HCT116 (cell line): ENCODE data around the gene GGCT. TPM values are rescaled to one million over a fixed set of nuclear protein-coding genes. Genes with fewer than 3 reads are reported as not detected.

Source experiments
- ATAC-seq: fragments of 200-7000 bp; cut with Tn5 transposase; 2 replicates; pipeline ENCODE4 v1.9.1; 2020; ENCODE audit warnings: mild to moderate bottlenecking, moderate library complexity
- BruUV-seq: library from RNA; stranded (reverse); fragments of 400-500 nt; replicated peaks from 2 replicates; lab custom pipeline; 2021; lab: Mats Ljungman, UMichigan
- CTCF ChIA-PET: fragments of 300-600 bp; sonication (Branson Sonifier 250); formaldehyde crosslinking; loops from one replicate; lab custom pipeline; 2021; ENCODE audit warnings: antibody characterized with exemption; lab: Charles Lee
- POLR2A ChIA-PET: fragments of 300-600, 350-600 bp; sonication (Branson Sonifier 250); formaldehyde crosslinking; loops from one replicate; lab custom pipeline; 2021; ENCODE audit warnings: antibody characterized with exemption; lab: Charles Lee
- RAD21 ChIA-PET, 2 experiments: fragments of 300-600 bp; sonication (Branson Sonifier 250); formaldehyde crosslinking; loops; one replicate each; lab custom pipeline; 2023; ENCODE audit warnings: low total read pairs in 2 of 2; ENCODE audit not compliant: uncharacterized antibody in 2 of 2, unreplicated experiment in 2 of 2, low non-redundant PET in 1 of 2; lab: Charles Lee
- DNase-seq: peaks from one replicate; pipeline ENCODE4 v3.0.0-alpha.2; 2010; ENCODE audit warnings: low read depth, low spot score
- H2AFZ ChIP-seq: fragments of 200-600 bp; shearing (Covaris generic), sonication (generic); 2 replicates; pipeline ENCODE4 v1.6.1; 2017; ENCODE audit warnings: low read depth, mixed run types, mixed read lengths, antibody characterized with exemption, low read length; ENCODE audit not compliant: poor library complexity, severe bottlenecking
- H3K27ac ChIP-seq: 2 replicates; pipeline ENCODE4 v1.5.1; 2012; ENCODE audit warnings: low read depth, low read length
- H3K27me3 ChIP-seq: fragments of 200-600 bp; sonication (generic); 2 replicates; pipeline ENCODE4 v1.6.1; 2016; ENCODE audit warnings: mixed run types, low read length, mixed read lengths; ENCODE audit not compliant: insufficient read depth
- H3K36me3 ChIP-seq, 2 experiments: fragments of 200-500 bp in 1 of 2; fragments of 200-600 bp in 1 of 2; sonication (Bioruptor generic) in 1 of 2; sonication (generic) in 1 of 2; 2 replicates each; pipeline versions ENCODE4 v1.5.1 to v1.6.1; 2014 to 2016; ENCODE audit warnings: low read length in 2 of 2, inconsistent platforms in 1 of 2, mixed read lengths in 1 of 2, mixed run types in 1 of 2; ENCODE audit not compliant: insufficient read depth in 2 of 2, control insufficient read depth in 1 of 2
- H3K4me1 ChIP-seq, 2 experiments: fragments of 200-600 bp in 1 of 2; sonication (generic) in 1 of 2; 2 replicates each; pipeline versions ENCODE4 v1.5.1 to v1.6.1; 2012 to 2017; ENCODE audit warnings: low read length in 2 of 2, inconsistent platforms in 1 of 2, mild to moderate bottlenecking in 1 of 2, mixed read lengths in 1 of 2, mixed run types in 1 of 2, moderate library complexity in 1 of 2; ENCODE audit not compliant: insufficient read depth in 2 of 2, control insufficient read depth in 1 of 2
- H3K4me2 ChIP-seq: fragments of 200-600 bp; sonication (generic); 2 replicates; pipeline ENCODE4 v1.6.1; 2017; ENCODE audit warnings: mixed run types, low read length, mixed read lengths
- H3K4me3 ChIP-seq, 2 experiments: fragments of 200-600 bp in 1 of 2; sonication (generic) in 1 of 2; replicated peaks in 1 of 2; 2 replicates each; pipeline ENCODE4 v1.5.1; 2011 to 2016; ENCODE audit warnings: low read length in 2 of 2, control low read depth in 1 of 2, low read depth in 1 of 2, mild to moderate bottlenecking in 1 of 2, mixed read lengths in 1 of 2, mixed run types in 1 of 2
- H3K79me2 ChIP-seq: fragments of 200-600 bp; sonication (generic); 2 replicates; pipeline ENCODE4 v1.6.1; 2017; ENCODE audit warnings: mild to moderate bottlenecking, mixed run types, low read length, moderate library complexity, mixed read lengths; ENCODE audit not compliant: insufficient read depth
- H3K9ac ChIP-seq: fragments of 200-600 bp; sonication (generic); 2 replicates; pipeline ENCODE4 v1.6.1; 2016; ENCODE audit warnings: low read length, mixed read lengths
- H3K9me2 ChIP-seq: fragments of 200-600 bp; sonication (generic), shearing (Covaris generic); 2 replicates; pipeline ENCODE4 v1.6.1; 2017; ENCODE audit warnings: mixed run types, mild to moderate bottlenecking, moderate library complexity; ENCODE audit not compliant: insufficient read depth
- H3K9me3 ChIP-seq, 2 experiments: fragments of 200-500 bp in 1 of 2; fragments of 200-600 bp in 1 of 2; sonication (Bioruptor generic) in 1 of 2; sonication (generic) in 1 of 2; 2 replicates each; pipeline ENCODE4 v1.6.1; 2014 to 2017; ENCODE audit warnings: low read length in 2 of 2, mixed read lengths in 2 of 2, inconsistent platforms in 1 of 2, low read depth in 1 of 2, mild to moderate bottlenecking in 1 of 2, mixed run types in 1 of 2, moderate library complexity in 1 of 2; ENCODE audit not compliant: control insufficient read depth in 1 of 2, insufficient read depth in 1 of 2
- H4K20me1 ChIP-seq: fragments of 200-600 bp; sonication (generic), shearing (Covaris generic); 2 replicates; pipeline ENCODE4 v1.6.1; 2017; ENCODE audit warnings: mixed run types, mild to moderate bottlenecking, moderate library complexity; ENCODE audit not compliant: insufficient read depth
- CEBPB ChIP-seq: IDR thresholded peaks from 2 replicates; pipeline ENCODE4 v1.6.1; 2012; ENCODE audit warnings: low read depth
- ELF1 ChIP-seq: IDR thresholded peaks from 2 replicates; pipeline ENCODE4 v1.6.1; 2012; ENCODE audit warnings: low read depth, borderline replicate concordance
- EZH2 ChIP-seq: fragments of 200-600 bp; sonication (generic); IDR thresholded peaks from 2 replicates; pipeline ENCODE4 v1.6.1; 2017; ENCODE audit warnings: antibody characterized with exemption, mixed run types
- EZH2phosphoT487 ChIP-seq: fragments of 200-600 bp; IDR thresholded peaks from 2 replicates; pipeline ENCODE4 v1.6.1; 2018; ENCODE audit warnings: antibody characterized with exemption, borderline replicate concordance
- FOSL1 ChIP-seq: IDR thresholded peaks from 2 replicates; pipeline ENCODE4 v1.6.1; 2012; ENCODE audit warnings: low read depth
- SP1 ChIP-seq: IDR thresholded peaks from 2 replicates; pipeline ENCODE4 v1.6.1; 2012; ENCODE audit warnings: low read depth
- SRF ChIP-seq: IDR thresholded peaks from 2 replicates; pipeline ENCODE4 v1.6.1; 2012; ENCODE audit warnings: low read depth
- TCF7L2 ChIP-seq: IDR thresholded peaks from 2 replicates; pipeline ENCODE4 v1.7.0; 2011; ENCODE audit warnings: borderline replicate concordance, inconsistent platforms; ENCODE audit not compliant: insufficient read depth, insufficient read length; ENCODE audit errors: extremely low read depth
- YY1 ChIP-seq: IDR thresholded peaks from 2 replicates; pipeline ENCODE4 v1.6.1; 2011; ENCODE audit warnings: low read length, low read depth, moderate library complexity, mild to moderate bottlenecking; ENCODE audit not compliant: insufficient replicate concordance; ENCODE audit errors: extremely low read depth
- ZBTB33 ChIP-seq: IDR thresholded peaks from 2 replicates; pipeline ENCODE4 v1.6.1; 2011; ENCODE audit warnings: mild to moderate bottlenecking, low read length, moderate library complexity; ENCODE audit not compliant: insufficient replicate concordance; ENCODE audit errors: extremely low read depth
- ZFX ChIP-seq: fragments of 450-650 bp; IDR thresholded peaks from 2 replicates; pipeline ENCODE4 v1.6.1; 2017
- intact Hi-C: fragments of 100-400 bp; cut with micrococcal nuclease; formaldehyde crosslinking; loops from 2 replicates; pipeline ENCODE4 v1.10.0; 2022
- total RNA-seq: library from RNA; stranded (reverse); gene quantifications from one replicate; pipeline ENCODE4 v1.2.1, GENCODE V29; 2021; ENCODE audit not compliant: unreplicated experiment
- TF ChIP-seq, protein P1 (sequence below): IDR thresholded peaks from 2 replicates; pipeline ENCODE4 v1.6.1; 2012
- TF ChIP-seq, protein P2 (sequence below): IDR thresholded peaks from 2 replicates; pipeline ENCODE4 v1.6.1; 2012; ENCODE audit warnings: low read depth
- TF ChIP-seq, protein P3 (sequence below), 3 experiments: fragments of 200-600 bp in 1 of 3; sonication (generic) in 1 of 3; IDR thresholded peaks in 2 of 3; conservative IDR thresholded peaks in 1 of 3; 2 replicates each; pipeline ENCODE4 v1.5.1; 2012 to 2017; ENCODE audit warnings: low read depth in 2 of 3, low read length in 2 of 3, antibody characterized with exemption in 1 of 3, borderline replicate concordance in 1 of 3, control low read depth in 1 of 3, mild to moderate bottlenecking in 1 of 3, mixed read lengths in 1 of 3, mixed run types in 1 of 3, moderate library complexity in 1 of 3; ENCODE audit not compliant: insufficient read depth in 1 of 3
- TF ChIP-seq, protein P4 (sequence below): IDR thresholded peaks from 2 replicates; pipeline ENCODE4 v1.6.1; 2012

The GGCT gene
- total RNA-seq, 1 experiment from 2014 or later = 60.6 TPM

DNA sequence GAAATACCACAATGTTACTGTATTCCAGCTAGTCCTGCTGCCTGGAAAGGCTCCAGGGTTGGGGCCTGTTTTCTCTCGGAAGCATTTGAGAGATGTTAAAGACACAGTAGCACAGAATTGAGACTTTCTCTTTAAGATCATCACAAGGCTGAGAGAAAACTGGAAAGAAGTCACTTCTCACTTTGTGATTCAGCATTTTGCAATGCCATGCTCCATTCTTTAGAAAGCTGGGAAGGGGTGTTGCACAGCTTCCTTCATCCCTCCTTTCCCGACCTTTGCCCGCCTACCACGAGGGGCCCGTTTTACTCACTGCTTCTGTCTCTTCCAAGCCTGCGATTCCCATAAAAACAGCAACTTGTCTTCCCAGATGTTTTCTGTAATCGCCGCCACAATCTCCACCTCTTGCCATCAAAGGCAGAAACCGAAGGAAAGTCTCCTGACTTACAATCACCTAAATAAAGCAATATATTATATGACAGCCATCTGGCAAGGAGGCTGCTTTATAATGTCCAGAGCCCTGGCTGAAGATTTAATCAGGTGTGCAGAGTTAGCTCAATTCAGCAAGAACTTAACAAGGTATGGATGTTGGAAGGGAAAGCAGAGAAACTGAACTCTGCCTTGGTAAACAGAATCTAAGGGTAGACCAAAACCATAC, 44.9 kb downstream of the GGCT start:
- intact Hi-C loops = no loop called here
- Histone ChIP-seq H3K4me1 (no peaks in the 10 kb centered on the region), H3K27me3 (no peaks in the 10 kb centered on the region), H3K79me2 (no peaks in the 10 kb centered on the region; the same call in 1 of the 2 replicates), H3K9me3 (no peaks in the 10 kb centered on the region), H2AFZ (no peak overlapping the region), H3K4me2 (no peak overlapping the region), H4K20me1 (no peaks in the 10 kb centered on the region), H3K9me2 (no peaks in the 10 kb centered on the region), H3K4me3 (no peak overlapping the region), H3K9ac (no peak overlapping the region), H3K27ac (no peak overlapping the region), H3K36me3 (0 out of 4 replicates have a peak, but pooled peaks cover 0 to 5% of the 10 kb centered on the region in 2 experiments)
- BruUV-seq = no TSS peak
- ChIA-PET RAD21 (no interaction called here), POLR2A (no interaction called here), CTCF (no interaction called here)
- no peak for DNase-seq
- TF ChIP-seq ZBTB33 (no peak), ELF1 (no peak), EZH2 (no peak), SRF (no peak), YY1 (no peak), CEBPB (no peak), EZH2phosphoT487 (no peak), FOSL1 (no peak), SP1 (no peak), ZFX (no peak), TCF7L2 (no peak)
- TF ChIP-seq, protein P1, sequence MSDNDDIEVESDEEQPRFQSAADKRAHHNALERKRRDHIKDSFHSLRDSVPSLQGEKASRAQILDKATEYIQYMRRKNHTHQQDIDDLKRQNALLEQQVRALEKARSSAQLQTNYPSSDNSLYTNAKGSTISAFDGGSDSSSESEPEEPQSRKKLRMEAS = no peak
- TF ChIP-seq, protein P2, sequence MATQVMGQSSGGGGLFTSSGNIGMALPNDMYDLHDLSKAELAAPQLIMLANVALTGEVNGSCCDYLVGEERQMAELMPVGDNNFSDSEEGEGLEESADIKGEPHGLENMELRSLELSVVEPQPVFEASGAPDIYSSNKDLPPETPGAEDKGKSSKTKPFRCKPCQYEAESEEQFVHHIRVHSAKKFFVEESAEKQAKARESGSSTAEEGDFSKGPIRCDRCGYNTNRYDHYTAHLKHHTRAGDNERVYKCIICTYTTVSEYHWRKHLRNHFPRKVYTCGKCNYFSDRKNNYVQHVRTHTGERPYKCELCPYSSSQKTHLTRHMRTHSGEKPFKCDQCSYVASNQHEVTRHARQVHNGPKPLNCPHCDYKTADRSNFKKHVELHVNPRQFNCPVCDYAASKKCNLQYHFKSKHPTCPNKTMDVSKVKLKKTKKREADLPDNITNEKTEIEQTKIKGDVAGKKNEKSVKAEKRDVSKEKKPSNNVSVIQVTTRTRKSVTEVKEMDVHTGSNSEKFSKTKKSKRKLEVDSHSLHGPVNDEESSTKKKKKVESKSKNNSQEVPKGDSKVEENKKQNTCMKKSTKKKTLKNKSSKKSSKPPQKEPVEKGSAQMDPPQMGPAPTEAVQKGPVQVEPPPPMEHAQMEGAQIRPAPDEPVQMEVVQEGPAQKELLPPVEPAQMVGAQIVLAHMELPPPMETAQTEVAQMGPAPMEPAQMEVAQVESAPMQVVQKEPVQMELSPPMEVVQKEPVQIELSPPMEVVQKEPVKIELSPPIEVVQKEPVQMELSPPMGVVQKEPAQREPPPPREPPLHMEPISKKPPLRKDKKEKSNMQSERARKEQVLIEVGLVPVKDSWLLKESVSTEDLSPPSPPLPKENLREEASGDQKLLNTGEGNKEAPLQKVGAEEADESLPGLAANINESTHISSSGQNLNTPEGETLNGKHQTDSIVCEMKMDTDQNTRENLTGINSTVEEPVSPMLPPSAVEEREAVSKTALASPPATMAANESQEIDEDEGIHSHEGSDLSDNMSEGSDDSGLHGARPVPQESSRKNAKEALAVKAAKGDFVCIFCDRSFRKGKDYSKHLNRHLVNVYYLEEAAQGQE = no peak
- TF ChIP-seq, protein P3, sequence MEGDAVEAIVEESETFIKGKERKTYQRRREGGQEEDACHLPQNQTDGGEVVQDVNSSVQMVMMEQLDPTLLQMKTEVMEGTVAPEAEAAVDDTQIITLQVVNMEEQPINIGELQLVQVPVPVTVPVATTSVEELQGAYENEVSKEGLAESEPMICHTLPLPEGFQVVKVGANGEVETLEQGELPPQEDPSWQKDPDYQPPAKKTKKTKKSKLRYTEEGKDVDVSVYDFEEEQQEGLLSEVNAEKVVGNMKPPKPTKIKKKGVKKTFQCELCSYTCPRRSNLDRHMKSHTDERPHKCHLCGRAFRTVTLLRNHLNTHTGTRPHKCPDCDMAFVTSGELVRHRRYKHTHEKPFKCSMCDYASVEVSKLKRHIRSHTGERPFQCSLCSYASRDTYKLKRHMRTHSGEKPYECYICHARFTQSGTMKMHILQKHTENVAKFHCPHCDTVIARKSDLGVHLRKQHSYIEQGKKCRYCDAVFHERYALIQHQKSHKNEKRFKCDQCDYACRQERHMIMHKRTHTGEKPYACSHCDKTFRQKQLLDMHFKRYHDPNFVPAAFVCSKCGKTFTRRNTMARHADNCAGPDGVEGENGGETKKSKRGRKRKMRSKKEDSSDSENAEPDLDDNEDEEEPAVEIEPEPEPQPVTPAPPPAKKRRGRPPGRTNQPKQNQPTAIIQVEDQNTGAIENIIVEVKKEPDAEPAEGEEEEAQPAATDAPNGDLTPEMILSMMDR (IDR thresholded peaks at IDR 0.05 in 2 of 3, conservative IDR thresholded peaks at IDR 0.05 in 1 of 3; ENCODE audit: borderline replicate concordance in 1 of 3, insufficient read depth in 1 of 3, low read depth in 2 of 3, low read length in 2 of 3) = no peak
- TF ChIP-seq, protein P4, sequence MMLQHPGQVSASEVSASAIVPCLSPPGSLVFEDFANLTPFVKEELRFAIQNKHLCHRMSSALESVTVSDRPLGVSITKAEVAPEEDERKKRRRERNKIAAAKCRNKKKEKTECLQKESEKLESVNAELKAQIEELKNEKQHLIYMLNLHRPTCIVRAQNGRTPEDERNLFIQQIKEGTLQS = no peak
- no peak for ATAC-seq
